Measurements from ENCODE around the gene NEIL3. TPM values are rescaled to one million over a fixed set of nuclear protein-coding genes. Genes with fewer than 3 reads are reported as not detected.

Gene NEIL3
- total RNA-seq, 4 donors from 2014 or later: 0.59 TPM; not detected in 3

DNA sequence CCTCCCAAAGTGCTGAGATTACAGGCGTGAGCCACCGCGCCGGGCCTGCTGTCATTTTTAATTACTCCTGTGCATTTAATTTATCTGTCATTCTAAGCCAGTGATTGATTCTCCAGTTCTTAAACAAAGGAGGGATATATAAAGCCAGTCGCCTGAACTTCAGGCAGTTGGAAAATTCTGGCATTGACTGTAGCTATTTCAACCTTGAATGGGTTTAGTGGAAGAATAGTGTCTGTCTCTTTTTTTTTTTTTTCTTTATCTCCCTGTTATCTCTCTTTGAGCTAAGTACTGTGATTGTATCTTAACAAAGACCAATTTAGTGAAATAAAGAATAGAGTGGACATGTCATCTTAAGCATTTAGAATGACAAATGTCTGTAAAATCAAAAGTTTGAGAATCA is 11.0 kb downstream of the NEIL3 start:
- WGBS, 2 donors: 97% methylated on average over 5 of the region's 5 CpGs
- no peaks in the 10 kb centered on the region for H3K4me1 ChIP-seq
- no peaks in the 10 kb centered on the region for H3K9me3 ChIP-seq
- H3K36me3 ChIP-seq: no peaks in the 10 kb centered on the region
- H3K27ac ChIP-seq: no peak overlapping the region
- intact Hi-C loops (cut with DNase I): no loop called here
- no peak overlapping the region for H3K4me3 ChIP-seq (replicated peaks in 1 of 3)
- DNase-seq: no peak
- TF ChIP-seq POLR2A (IDR thresholded peaks at IDR 0.05): no peak
- TF ChIP-seq, protein P1, sequence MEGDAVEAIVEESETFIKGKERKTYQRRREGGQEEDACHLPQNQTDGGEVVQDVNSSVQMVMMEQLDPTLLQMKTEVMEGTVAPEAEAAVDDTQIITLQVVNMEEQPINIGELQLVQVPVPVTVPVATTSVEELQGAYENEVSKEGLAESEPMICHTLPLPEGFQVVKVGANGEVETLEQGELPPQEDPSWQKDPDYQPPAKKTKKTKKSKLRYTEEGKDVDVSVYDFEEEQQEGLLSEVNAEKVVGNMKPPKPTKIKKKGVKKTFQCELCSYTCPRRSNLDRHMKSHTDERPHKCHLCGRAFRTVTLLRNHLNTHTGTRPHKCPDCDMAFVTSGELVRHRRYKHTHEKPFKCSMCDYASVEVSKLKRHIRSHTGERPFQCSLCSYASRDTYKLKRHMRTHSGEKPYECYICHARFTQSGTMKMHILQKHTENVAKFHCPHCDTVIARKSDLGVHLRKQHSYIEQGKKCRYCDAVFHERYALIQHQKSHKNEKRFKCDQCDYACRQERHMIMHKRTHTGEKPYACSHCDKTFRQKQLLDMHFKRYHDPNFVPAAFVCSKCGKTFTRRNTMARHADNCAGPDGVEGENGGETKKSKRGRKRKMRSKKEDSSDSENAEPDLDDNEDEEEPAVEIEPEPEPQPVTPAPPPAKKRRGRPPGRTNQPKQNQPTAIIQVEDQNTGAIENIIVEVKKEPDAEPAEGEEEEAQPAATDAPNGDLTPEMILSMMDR (IDR thresholded peaks at IDR 0.05): no peak
- no peaks in the 10 kb centered on the region for H3K27me3 ChIP-seq

DNA sequence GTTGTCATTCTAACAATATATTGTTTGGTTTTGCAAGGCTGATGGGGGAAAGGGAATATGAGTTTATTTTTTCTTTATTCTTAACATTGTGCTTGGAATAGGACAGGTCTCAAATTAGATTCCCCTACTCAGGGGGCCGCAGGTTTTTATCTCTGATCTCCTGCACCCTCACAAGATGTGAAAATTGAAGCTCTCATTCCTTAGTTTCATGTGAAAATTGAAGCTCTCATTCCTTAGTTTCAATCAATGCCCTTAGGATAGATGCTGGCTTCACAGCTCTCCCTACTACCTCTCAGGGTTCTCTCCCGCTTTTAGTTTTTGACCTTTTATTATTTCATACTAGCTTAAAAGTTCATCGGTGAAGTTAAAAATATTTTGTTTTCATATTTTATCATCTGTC is 12.0 kb downstream of the NEIL3 start:
- H3K4me1 ChIP-seq: no peaks in the 10 kb centered on the region
- H3K9me3 ChIP-seq: no peaks in the 10 kb centered on the region
- H3K4me3 ChIP-seq (replicated peaks in 1 of 3): no peak overlapping the region
- 91 to 92% methylated on average over 3 of the region's 3 CpGs for WGBS, 2 donors
- intact Hi-C loops (cut with DNase I): no loop called here
- no peak for DNase-seq
- TF ChIP-seq, protein P1 (IDR thresholded peaks at IDR 0.05): no peak
- TF ChIP-seq POLR2A (IDR thresholded peaks at IDR 0.05): no peak
- no peaks in the 10 kb centered on the region for H3K36me3 ChIP-seq
- H3K27ac ChIP-seq: no peak overlapping the region
- no peaks in the 10 kb centered on the region for H3K27me3 ChIP-seq

DNA sequence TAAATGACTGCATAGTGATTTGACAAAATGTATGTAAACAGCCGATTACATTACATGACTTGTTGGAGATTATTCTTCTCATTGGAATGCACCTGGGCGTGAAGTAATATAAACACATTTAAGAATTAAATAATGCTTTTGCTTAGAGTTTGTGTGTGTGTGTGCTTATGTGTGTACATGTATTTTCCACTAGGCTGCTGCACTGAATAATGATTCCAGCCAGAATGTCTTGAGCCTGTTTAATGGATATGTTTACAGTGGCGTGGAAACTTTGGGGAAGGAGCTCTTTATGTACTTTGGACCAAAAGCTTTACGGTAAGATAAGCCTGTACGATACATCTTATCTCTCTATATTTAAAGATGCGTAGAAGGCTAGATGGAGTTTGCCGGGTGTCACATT is 12.6 kb downstream of the NEIL3 start:
- no peaks in the 10 kb centered on the region for H3K4me1 ChIP-seq
- no peaks in the 10 kb centered on the region for H3K9me3 ChIP-seq
- no peak for TF ChIP-seq POLR2A (IDR thresholded peaks at IDR 0.05)
- TF ChIP-seq, protein P1 (IDR thresholded peaks at IDR 0.05): no peak
- no peak overlapping the region for H3K4me3 ChIP-seq (replicated peaks in 1 of 3)
- no peak for DNase-seq
- H3K27me3 ChIP-seq: no peaks in the 10 kb centered on the region
- no peak overlapping the region for H3K27ac ChIP-seq
- intact Hi-C loops (cut with DNase I): no loop called here
- WGBS, 2 donors: 88 to 89% methylated on average over 7 of the region's 7 CpGs
- H3K36me3 ChIP-seq: no peaks in the 10 kb centered on the region

DNA sequence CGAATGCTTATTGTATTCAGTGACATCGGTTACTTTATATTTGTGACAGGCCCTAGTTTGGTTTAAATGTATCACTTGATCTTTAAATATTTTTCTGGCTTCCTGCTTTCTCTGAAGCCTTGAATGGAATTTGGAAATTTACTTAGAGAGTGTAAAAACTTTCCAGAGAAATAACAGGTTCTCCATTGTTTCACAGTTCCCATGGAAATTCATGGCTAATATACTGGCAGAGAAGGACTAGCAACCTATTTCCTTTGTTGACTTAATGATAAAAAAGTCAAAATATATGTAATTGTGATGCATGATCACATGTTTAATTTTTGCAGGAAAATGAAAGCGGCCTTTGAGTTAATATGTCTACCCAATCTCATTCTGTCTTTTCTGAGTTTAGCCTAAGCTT is 13.2 kb downstream of the NEIL3 start:
- intact Hi-C loops (cut with DNase I): no loop called here
- Histone ChIP-seq H3K27me3 (no peaks in the 10 kb centered on the region), H3K36me3 (no peaks in the 10 kb centered on the region), H3K27ac (no peak overlapping the region), H3K4me1 (no peaks in the 10 kb centered on the region), H3K9me3 (no peaks in the 10 kb centered on the region), H3K4me3 (replicated peaks in 1 of 3) (no peak overlapping the region)
- no peak for DNase-seq
- TF ChIP-seq, protein P1 (IDR thresholded peaks at IDR 0.05): no peak
- no peak for TF ChIP-seq POLR2A (IDR thresholded peaks at IDR 0.05)
- WGBS, 2 donors: 75 to 89% methylated on average over 3 of the region's 3 CpGs

DNA sequence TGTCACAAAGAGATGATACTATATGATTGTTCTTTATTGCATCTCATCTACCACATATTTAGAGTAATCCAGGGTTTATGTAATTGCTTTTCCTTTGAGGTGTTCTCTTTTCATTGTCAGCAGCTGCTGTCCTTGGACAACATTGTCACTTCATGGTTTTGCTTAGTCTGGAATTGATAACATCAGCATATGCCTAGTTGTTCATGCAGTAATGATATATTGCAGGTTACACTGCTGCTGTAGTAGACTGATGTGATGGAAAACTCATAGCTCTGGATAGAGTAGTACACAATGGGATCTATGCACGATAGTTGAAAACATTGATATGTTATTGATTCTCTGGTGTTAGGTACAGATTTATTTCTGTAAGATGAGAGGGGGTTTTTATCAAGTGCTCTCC is 13.7 kb downstream of the NEIL3 start:
- TF ChIP-seq, protein P1 (IDR thresholded peaks at IDR 0.05): no peak
- TF ChIP-seq POLR2A (IDR thresholded peaks at IDR 0.05): no peak
- no peak overlapping the region for H3K27ac ChIP-seq
- DNase-seq: no peak
- H3K27me3 ChIP-seq: no peaks in the 10 kb centered on the region
- no peaks in the 10 kb centered on the region for H3K9me3 ChIP-seq
- H3K36me3 ChIP-seq: no peaks in the 10 kb centered on the region
- 86 to 95% methylated on average over 1 of the region's 1 CpG for WGBS, 2 donors
- intact Hi-C loops (cut with DNase I): no loop called here
- H3K4me1 ChIP-seq: no peaks in the 10 kb centered on the region
- H3K4me3 ChIP-seq (replicated peaks in 1 of 3): no peak overlapping the region
